GM23248 (cell line): ENCODE measurements around the gene PANK4.

ENCODE experiments used
- EZH2 ChIP-seq: fragments of 200-600 bp; sonication (generic); IDR thresholded peaks from 2 replicates; pipeline ENCODE4 v1.6.1; 2018; ENCODE audit warnings: antibody characterized with exemption, mild to moderate bottlenecking; ENCODE audit not compliant: insufficient read depth, poor library complexity, severe bottlenecking
- EZH2phosphoT487 ChIP-seq: fragments of 200-600 bp; sonication (generic); IDR thresholded peaks from 2 replicates; pipeline ENCODE4 v1.6.1; 2018; ENCODE audit warnings: antibody characterized with exemption, moderate library complexity, mild to moderate bottlenecking, low read depth; ENCODE audit not compliant: insufficient read depth

- TF ChIP-seq EZH2phosphoT487 (no peak), EZH2 (no peak)
These were observed 18.7 kb upstream of the PANK4 start for GRCh38 chr1:2544875-2545640.
